HCT116 (cell line): Measurements from ENCODE around the gene BTBD16. TPM values are rescaled to one million over a fixed set of nuclear protein-coding genes. Genes with fewer than 3 reads are reported as not detected.

ENCODE experiments used
- ATAC-seq: fragments of 200-7000 bp; cut with Tn5 transposase; 2 replicates; pipeline ENCODE4 v1.9.1; 2020; ENCODE audit warnings: mild to moderate bottlenecking, moderate library complexity
- BruUV-seq: library from RNA; stranded (reverse); fragments of 400-500 nt; replicated peaks from 2 replicates; lab custom pipeline; 2021; lab: Mats Ljungman, UMichigan
- CTCF ChIA-PET: fragments of 300-600 bp; sonication (Branson Sonifier 250); formaldehyde crosslinking; loops from one replicate; lab custom pipeline; 2021; ENCODE audit warnings: antibody characterized with exemption; lab: Charles Lee
- POLR2A ChIA-PET: fragments of 300-600, 350-600 bp; sonication (Branson Sonifier 250); formaldehyde crosslinking; loops from one replicate; lab custom pipeline; 2021; ENCODE audit warnings: antibody characterized with exemption; lab: Charles Lee
- RAD21 ChIA-PET, 2 experiments: fragments of 300-600 bp; sonication (Branson Sonifier 250); formaldehyde crosslinking; loops; one replicate each; lab custom pipeline; 2023; ENCODE audit warnings: low total read pairs in 2 of 2; ENCODE audit not compliant: uncharacterized antibody in 2 of 2, unreplicated experiment in 2 of 2, low non-redundant PET in 1 of 2; lab: Charles Lee
- DNase-seq: peaks from one replicate; pipeline ENCODE4 v3.0.0-alpha.2; 2010; ENCODE audit warnings: low read depth, low spot score
- H2AFZ ChIP-seq: fragments of 200-600 bp; shearing (Covaris generic), sonication (generic); 2 replicates; pipeline ENCODE4 v1.6.1; 2017; ENCODE audit warnings: low read depth, mixed run types, mixed read lengths, antibody characterized with exemption, low read length; ENCODE audit not compliant: poor library complexity, severe bottlenecking
- H3K27ac ChIP-seq: 2 replicates; pipeline ENCODE4 v1.5.1; 2012; ENCODE audit warnings: low read depth, low read length
- H3K27me3 ChIP-seq: fragments of 200-600 bp; sonication (generic); 2 replicates; pipeline ENCODE4 v1.6.1; 2016; ENCODE audit warnings: mixed run types, low read length, mixed read lengths; ENCODE audit not compliant: insufficient read depth
- H3K36me3 ChIP-seq, 2 experiments: fragments of 200-500 bp in 1 of 2; fragments of 200-600 bp in 1 of 2; sonication (Bioruptor generic) in 1 of 2; sonication (generic) in 1 of 2; 2 replicates each; pipeline versions ENCODE4 v1.5.1 to v1.6.1; 2014 to 2016; ENCODE audit warnings: low read length in 2 of 2, inconsistent platforms in 1 of 2, mixed read lengths in 1 of 2, mixed run types in 1 of 2; ENCODE audit not compliant: insufficient read depth in 2 of 2, control insufficient read depth in 1 of 2
- H3K4me1 ChIP-seq, 2 experiments: fragments of 200-600 bp in 1 of 2; sonication (generic) in 1 of 2; 2 replicates each; pipeline versions ENCODE4 v1.5.1 to v1.6.1; 2012 to 2017; ENCODE audit warnings: low read length in 2 of 2, inconsistent platforms in 1 of 2, mild to moderate bottlenecking in 1 of 2, mixed read lengths in 1 of 2, mixed run types in 1 of 2, moderate library complexity in 1 of 2; ENCODE audit not compliant: insufficient read depth in 2 of 2, control insufficient read depth in 1 of 2
- H3K4me2 ChIP-seq: fragments of 200-600 bp; sonication (generic); 2 replicates; pipeline ENCODE4 v1.6.1; 2017; ENCODE audit warnings: mixed run types, low read length, mixed read lengths
- H3K4me3 ChIP-seq, 2 experiments: fragments of 200-600 bp in 1 of 2; sonication (generic) in 1 of 2; replicated peaks in 1 of 2; 2 replicates each; pipeline ENCODE4 v1.5.1; 2011 to 2016; ENCODE audit warnings: low read length in 2 of 2, control low read depth in 1 of 2, low read depth in 1 of 2, mild to moderate bottlenecking in 1 of 2, mixed read lengths in 1 of 2, mixed run types in 1 of 2
- H3K79me2 ChIP-seq: fragments of 200-600 bp; sonication (generic); 2 replicates; pipeline ENCODE4 v1.6.1; 2017; ENCODE audit warnings: mild to moderate bottlenecking, mixed run types, low read length, moderate library complexity, mixed read lengths; ENCODE audit not compliant: insufficient read depth
- H3K9ac ChIP-seq: fragments of 200-600 bp; sonication (generic); 2 replicates; pipeline ENCODE4 v1.6.1; 2016; ENCODE audit warnings: low read length, mixed read lengths
- H3K9me2 ChIP-seq: fragments of 200-600 bp; sonication (generic), shearing (Covaris generic); 2 replicates; pipeline ENCODE4 v1.6.1; 2017; ENCODE audit warnings: mixed run types, mild to moderate bottlenecking, moderate library complexity; ENCODE audit not compliant: insufficient read depth
- H3K9me3 ChIP-seq, 2 experiments: fragments of 200-500 bp in 1 of 2; fragments of 200-600 bp in 1 of 2; sonication (Bioruptor generic) in 1 of 2; sonication (generic) in 1 of 2; 2 replicates each; pipeline ENCODE4 v1.6.1; 2014 to 2017; ENCODE audit warnings: low read length in 2 of 2, mixed read lengths in 2 of 2, inconsistent platforms in 1 of 2, low read depth in 1 of 2, mild to moderate bottlenecking in 1 of 2, mixed run types in 1 of 2, moderate library complexity in 1 of 2; ENCODE audit not compliant: control insufficient read depth in 1 of 2, insufficient read depth in 1 of 2
- H4K20me1 ChIP-seq: fragments of 200-600 bp; sonication (generic), shearing (Covaris generic); 2 replicates; pipeline ENCODE4 v1.6.1; 2017; ENCODE audit warnings: mixed run types, mild to moderate bottlenecking, moderate library complexity; ENCODE audit not compliant: insufficient read depth
- ATF3 ChIP-seq: IDR thresholded peaks from 2 replicates; pipeline ENCODE4 v1.6.1; 2012
- CEBPB ChIP-seq: IDR thresholded peaks from 2 replicates; pipeline ENCODE4 v1.6.1; 2012; ENCODE audit warnings: low read depth
- EGR1 ChIP-seq: IDR thresholded peaks from 2 replicates; pipeline ENCODE4 v1.6.1; 2012; ENCODE audit warnings: low read depth
- EZH2 ChIP-seq: fragments of 200-600 bp; sonication (generic); IDR thresholded peaks from 2 replicates; pipeline ENCODE4 v1.6.1; 2017; ENCODE audit warnings: antibody characterized with exemption, mixed run types
- EZH2phosphoT487 ChIP-seq: fragments of 200-600 bp; IDR thresholded peaks from 2 replicates; pipeline ENCODE4 v1.6.1; 2018; ENCODE audit warnings: antibody characterized with exemption, borderline replicate concordance
- JUND ChIP-seq: IDR thresholded peaks from 2 replicates; pipeline ENCODE4 v1.6.1; 2012
- MAX ChIP-seq: IDR thresholded peaks from 2 replicates; pipeline ENCODE4 v1.6.1; 2012
- POLR2A ChIP-seq: IDR thresholded peaks from 2 replicates; pipeline ENCODE4 v1.7.0; 2011; ENCODE audit warnings: borderline replicate concordance; ENCODE audit not compliant: insufficient read depth, insufficient read length; ENCODE audit errors: extremely low read depth
- POLR2AphosphoS5 ChIP-seq: IDR thresholded peaks from 2 replicates; pipeline ENCODE4 v1.6.1; 2011; ENCODE audit warnings: mild to moderate bottlenecking, low read depth, low read length, moderate library complexity
- RAD21 ChIP-seq: IDR thresholded peaks from 2 replicates; pipeline ENCODE4 v1.6.1; 2012; ENCODE audit warnings: low read depth, mild to moderate bottlenecking
- SP1 ChIP-seq: IDR thresholded peaks from 2 replicates; pipeline ENCODE4 v1.6.1; 2012; ENCODE audit warnings: low read depth
- SRF ChIP-seq: IDR thresholded peaks from 2 replicates; pipeline ENCODE4 v1.6.1; 2012; ENCODE audit warnings: low read depth
- ZFX ChIP-seq: fragments of 450-650 bp; IDR thresholded peaks from 2 replicates; pipeline ENCODE4 v1.6.1; 2017
- ZNF274 ChIP-seq: fragments of 200-500 bp; sonication (Bioruptor generic); IDR thresholded peaks from 2 replicates; pipeline ENCODE4 v1.6.1; 2014; ENCODE audit warnings: mild to moderate bottlenecking, low read depth, low read length, inconsistent platforms
- intact Hi-C: fragments of 100-400 bp; cut with micrococcal nuclease; formaldehyde crosslinking; loops from 2 replicates; pipeline ENCODE4 v1.10.0; 2022
- total RNA-seq: library from RNA; stranded (reverse); gene quantifications from one replicate; pipeline ENCODE4 v1.2.1, GENCODE V29; 2021; ENCODE audit not compliant: unreplicated experiment
- TF ChIP-seq, protein P1 (sequence below): IDR thresholded peaks from 2 replicates; pipeline ENCODE4 v1.6.1; 2012; ENCODE audit warnings: low read depth

BTBD16 gene
- total RNA-seq, 1 experiment from 2014 or later: 0.27 TPM

DNA sequence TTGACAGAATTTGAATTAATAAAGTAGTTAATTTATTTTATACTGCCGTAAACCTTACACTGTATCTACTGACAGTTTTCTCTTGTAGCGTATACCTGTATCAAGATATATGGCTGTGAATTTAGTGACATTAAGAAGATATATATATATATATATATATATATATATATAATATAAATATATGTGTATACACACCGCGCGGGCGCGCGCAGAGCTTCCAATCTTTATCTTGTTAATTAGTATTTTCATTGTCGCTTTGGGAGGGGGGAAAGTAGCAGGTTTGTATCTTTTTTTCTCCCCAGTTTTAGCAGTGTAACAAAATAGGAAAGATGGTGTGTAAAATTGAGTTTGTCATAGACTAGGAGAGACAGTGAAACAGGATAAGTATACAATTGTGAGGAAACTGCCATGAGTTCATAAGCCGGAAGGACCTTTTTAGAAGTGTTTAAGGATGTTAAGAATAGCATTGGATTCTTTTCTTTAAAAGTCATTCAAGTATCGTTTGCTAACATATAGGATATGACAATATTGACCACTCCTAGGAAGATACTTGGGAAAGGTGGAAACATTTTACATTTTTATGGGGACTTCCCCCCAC, 105.4 kb downstream of the BTBD16 start:
- Histone ChIP-seq H3K27me3 (no peaks in the 10 kb centered on the region), H3K9ac (no peak overlapping the region), H3K4me2 (peak overlapping the region; percentile 97; the same call in 1 of the 2 replicates), H3K79me2 (peaks cover 54% of the 10 kb centered on the region), H2AFZ (no peak overlapping the region), H3K9me2 (no peaks in the 10 kb centered on the region), H4K20me1 (no peaks in the 10 kb centered on the region; the same call in 1 of the 2 replicates), H3K4me1 (peaks cover 7 to 16% of the 10 kb centered on the region in 2 experiments), H3K4me3 (no peak overlapping the region; a peak in 1 of 4 replicates), H3K36me3 (no peaks in the 10 kb centered on the region), H3K27ac (no peak overlapping the region), H3K9me3 (no peaks in the 10 kb centered on the region)
- TF ChIP-seq MAX (no peak), ZFX (no peak), ZNF274 (no peak)
- intact Hi-C loops: no loop called here
- ATAC-seq (no peak), DNase-seq (no peak)
- RAD21 ChIA-PET: no interaction called here
- POLR2A ChIA-PET: no interaction called here
- CTCF ChIA-PET: no interaction called here
- BruUV-seq: no TSS peak

DNA sequence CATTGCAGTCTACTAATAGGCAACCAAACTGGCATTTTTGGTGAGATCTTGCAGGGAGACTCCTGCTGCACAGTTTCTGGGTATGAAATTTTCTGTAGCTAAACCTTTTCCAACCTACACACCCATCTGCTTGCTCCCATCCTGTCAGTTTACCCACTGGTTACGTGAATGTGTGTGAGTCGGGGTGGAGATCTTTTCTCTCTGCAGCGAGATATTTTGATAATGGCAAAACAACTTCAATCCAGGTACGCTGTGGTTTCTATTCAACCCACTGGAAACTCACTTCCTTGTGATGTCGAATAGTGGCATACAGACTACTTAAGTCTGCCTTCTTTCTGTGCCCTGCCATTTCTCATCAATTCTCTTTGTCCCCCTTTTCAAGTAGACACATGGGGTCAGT, 107.9 kb downstream of the BTBD16 start:
- no peak overlapping the region for H3K4me2 ChIP-seq

More for the DNA sequence above, 107.9 kb downstream of the BTBD16 start:
- Histone ChIP-seq H3K36me3 (no peaks in the 10 kb centered on the region), H3K27ac (no peak overlapping the region), H3K79me2 (peaks cover 67% of the 10 kb centered on the region), H3K4me3 (no peak overlapping the region), H3K9me2 (no peaks in the 10 kb centered on the region), H3K9me3 (no peaks in the 10 kb centered on the region), H3K9ac (no peak overlapping the region), H4K20me1 (no peaks in the 10 kb centered on the region; the same call in 1 of the 2 replicates), H3K4me1 (peaks cover 4 to 11% of the 10 kb centered on the region in 2 experiments), H3K27me3 (no peaks in the 10 kb centered on the region), H2AFZ (no peak overlapping the region)
- DNase-seq (no peak), ATAC-seq (no peak)
- ChIA-PET CTCF (no interaction called here), POLR2A (no interaction called here), RAD21 (no interaction called here)
- no TSS peak for BruUV-seq
- intact Hi-C loops: no loop called here
- TF ChIP-seq POLR2AphosphoS5: no peak
- TF ChIP-seq POLR2A: no peak
- TF ChIP-seq, protein P1, sequence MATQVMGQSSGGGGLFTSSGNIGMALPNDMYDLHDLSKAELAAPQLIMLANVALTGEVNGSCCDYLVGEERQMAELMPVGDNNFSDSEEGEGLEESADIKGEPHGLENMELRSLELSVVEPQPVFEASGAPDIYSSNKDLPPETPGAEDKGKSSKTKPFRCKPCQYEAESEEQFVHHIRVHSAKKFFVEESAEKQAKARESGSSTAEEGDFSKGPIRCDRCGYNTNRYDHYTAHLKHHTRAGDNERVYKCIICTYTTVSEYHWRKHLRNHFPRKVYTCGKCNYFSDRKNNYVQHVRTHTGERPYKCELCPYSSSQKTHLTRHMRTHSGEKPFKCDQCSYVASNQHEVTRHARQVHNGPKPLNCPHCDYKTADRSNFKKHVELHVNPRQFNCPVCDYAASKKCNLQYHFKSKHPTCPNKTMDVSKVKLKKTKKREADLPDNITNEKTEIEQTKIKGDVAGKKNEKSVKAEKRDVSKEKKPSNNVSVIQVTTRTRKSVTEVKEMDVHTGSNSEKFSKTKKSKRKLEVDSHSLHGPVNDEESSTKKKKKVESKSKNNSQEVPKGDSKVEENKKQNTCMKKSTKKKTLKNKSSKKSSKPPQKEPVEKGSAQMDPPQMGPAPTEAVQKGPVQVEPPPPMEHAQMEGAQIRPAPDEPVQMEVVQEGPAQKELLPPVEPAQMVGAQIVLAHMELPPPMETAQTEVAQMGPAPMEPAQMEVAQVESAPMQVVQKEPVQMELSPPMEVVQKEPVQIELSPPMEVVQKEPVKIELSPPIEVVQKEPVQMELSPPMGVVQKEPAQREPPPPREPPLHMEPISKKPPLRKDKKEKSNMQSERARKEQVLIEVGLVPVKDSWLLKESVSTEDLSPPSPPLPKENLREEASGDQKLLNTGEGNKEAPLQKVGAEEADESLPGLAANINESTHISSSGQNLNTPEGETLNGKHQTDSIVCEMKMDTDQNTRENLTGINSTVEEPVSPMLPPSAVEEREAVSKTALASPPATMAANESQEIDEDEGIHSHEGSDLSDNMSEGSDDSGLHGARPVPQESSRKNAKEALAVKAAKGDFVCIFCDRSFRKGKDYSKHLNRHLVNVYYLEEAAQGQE: no peak
- no peak for TF ChIP-seq EZH2phosphoT487
- no peak for TF ChIP-seq SRF
- no peak for TF ChIP-seq ZFX
- no peak for TF ChIP-seq CEBPB
- no peak for TF ChIP-seq RAD21
- TF ChIP-seq JUND: no peak
- no peak for TF ChIP-seq ZNF274
- TF ChIP-seq EZH2: no peak
- TF ChIP-seq SP1: no peak
- no peak for TF ChIP-seq EGR1
- no peak for TF ChIP-seq ATF3
